ENCODE measurements around the gene PDE6A. TPM values are rescaled to one million over a fixed set of nuclear protein-coding genes. Genes with fewer than 3 reads are reported as not detected.
"Not testable (repeated sequence)": the region's sequence is repeated elsewhere in the genome, so short reads cannot be mapped to it uniquely, and the experiment has no call there.

The PDE6A gene
- total and polyA plus RNA-seq, 9 donors, result 0.03 to 0.35 (median 0.08) TPM; not detected in 3

DNA sequence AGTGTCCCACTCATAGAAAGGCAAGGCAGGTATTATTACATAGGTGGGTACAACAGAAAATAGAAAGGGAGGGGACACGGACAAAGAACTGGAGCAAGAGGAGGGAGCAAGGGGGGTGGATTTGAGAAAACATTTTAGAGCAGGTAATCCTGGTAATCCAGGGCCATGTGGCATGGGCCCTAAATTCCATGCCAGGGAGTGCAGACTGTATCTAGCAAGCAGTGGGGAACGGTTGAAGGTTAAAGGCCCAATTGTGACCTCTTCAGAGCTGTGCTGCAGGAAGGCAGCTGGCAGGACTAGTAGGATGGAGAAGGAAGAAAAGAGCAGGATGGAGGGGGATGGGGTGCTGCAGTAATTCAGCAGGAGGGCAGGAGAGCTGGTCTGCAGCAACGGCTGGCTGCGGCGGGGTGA lies 75.2 kb downstream of the PDE6A start:
- no peak overlapping the region for H3K4me3 ChIP-seq (ENCODE audit: low read length)
- DNase-seq, result no peak
- 43% methylated on average over 5 of the region's 5 CpGs for WGBS (ENCODE audit: insufficient coverage)

DNA sequence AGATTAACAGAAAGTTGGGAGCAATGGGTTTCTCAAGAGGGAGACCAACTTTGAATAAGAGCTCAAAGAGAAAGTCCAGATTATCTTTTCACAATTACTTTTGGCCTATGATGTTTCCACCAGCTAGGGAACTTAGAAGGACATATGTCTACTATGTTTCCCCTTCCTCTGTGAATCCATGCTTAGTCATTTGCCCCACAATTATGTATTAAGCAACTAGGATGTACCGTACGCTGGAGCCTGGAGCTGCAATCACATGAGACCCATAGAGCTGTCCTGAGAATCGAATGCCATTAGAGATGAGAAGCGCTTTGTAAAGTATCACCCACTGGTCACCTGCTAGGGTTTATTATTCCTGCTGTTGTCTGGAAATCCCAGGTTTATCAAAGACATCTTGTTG lies 78.8 kb downstream of the PDE6A start:
- 91% methylated on average over 4 of the region's 4 CpGs for WGBS (ENCODE audit: insufficient coverage)
- H3K36me3 ChIP-seq (ENCODE audit: control insufficient read depth, insufficient read depth, low read length), result no peaks in the 10 kb centered on the region
- H3K27ac ChIP-seq (ENCODE audit: low read length), result no peak overlapping the region

More for the DNA sequence above, 75.2 kb downstream of the PDE6A start:
- Histone ChIP-seq H3K9me3 (replicated peaks; ENCODE audit: control insufficient read depth, low read depth, low read length) (no peaks in the 10 kb centered on the region), H3K4me1 (ENCODE audit: control insufficient read depth, insufficient read depth, low read length) (no peaks in the 10 kb centered on the region), H3K36me3 (ENCODE audit: control insufficient read depth, insufficient read depth, low read length) (no peaks in the 10 kb centered on the region), H3K27ac (ENCODE audit: low read length) (no peak overlapping the region), H3K27me3 (ENCODE audit: control insufficient read depth, insufficient read depth, low read length) (no peaks in the 10 kb centered on the region)

DNA sequence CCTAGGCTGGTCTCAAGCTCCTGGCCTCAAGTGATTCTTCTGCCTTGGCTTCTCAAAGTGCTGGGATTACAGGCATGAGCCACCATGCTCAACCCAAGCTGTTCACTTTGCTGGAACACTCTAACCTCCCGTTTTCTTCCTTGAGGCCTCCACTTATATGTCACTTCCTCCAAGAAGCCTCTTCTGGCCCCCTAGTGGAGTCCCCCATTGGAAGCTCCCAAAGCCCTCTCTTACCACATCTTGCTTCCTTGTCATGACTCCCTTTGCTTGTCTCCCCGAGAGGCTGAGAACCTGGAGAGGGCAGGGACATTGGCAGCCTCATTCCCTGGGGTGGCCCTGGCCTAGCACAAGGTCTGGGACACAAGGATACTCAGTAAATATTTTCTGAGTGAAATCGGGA lies 80.8 kb downstream of the PDE6A start:
- Histone ChIP-seq H3K4me1 (ENCODE audit: control insufficient read depth, insufficient read depth, low read length) (no peaks in the 10 kb centered on the region), H3K27ac (ENCODE audit: low read length) (no peak overlapping the region), H3K27me3 (ENCODE audit: control insufficient read depth, insufficient read depth, low read length) (no peaks in the 10 kb centered on the region), H3K4me3 (ENCODE audit: low read length) (no peak overlapping the region), H3K36me3 (ENCODE audit: control insufficient read depth, insufficient read depth, low read length) (no peaks in the 10 kb centered on the region), H3K9me3 (replicated peaks; ENCODE audit: control insufficient read depth, low read depth, low read length) (no peaks in the 10 kb centered on the region)
- no peak for DNase-seq
- 73% methylated on average over 1 of the region's 3 CpGs for WGBS (ENCODE audit: insufficient coverage)

More for the DNA sequence above, 78.8 kb downstream of the PDE6A start:
- Histone ChIP-seq H3K9me3 (replicated peaks; ENCODE audit: control insufficient read depth, low read depth, low read length) (no peaks in the 10 kb centered on the region), H3K27me3 (ENCODE audit: control insufficient read depth, insufficient read depth, low read length) (no peaks in the 10 kb centered on the region), H3K4me3 (ENCODE audit: low read length) (no peak overlapping the region), H3K4me1 (ENCODE audit: control insufficient read depth, insufficient read depth, low read length) (no peaks in the 10 kb centered on the region)
- DNase-seq, result no peak

DNA sequence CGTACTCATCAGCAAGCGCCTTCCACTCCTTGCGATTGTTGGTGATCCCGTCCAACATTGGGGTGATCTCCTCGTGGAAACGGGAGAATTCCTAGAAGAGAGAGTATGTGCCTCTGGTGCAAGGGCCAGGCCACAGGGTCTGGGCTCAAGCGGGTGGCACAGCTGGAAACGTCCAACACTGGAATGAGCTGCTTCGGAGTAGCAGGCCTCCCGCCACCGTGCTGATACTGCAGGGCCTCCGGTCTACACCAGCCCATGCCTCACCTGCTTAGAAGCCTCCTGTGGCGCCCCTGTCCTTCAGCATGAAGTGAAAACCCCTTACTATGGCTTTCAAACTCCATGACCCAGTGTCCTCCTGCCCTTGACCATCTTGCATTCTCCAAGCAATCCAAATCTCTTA lies 81.4 kb downstream of the PDE6A start:
- 95% methylated on average over 10 of the region's 13 CpGs for WGBS (ENCODE audit: insufficient coverage)
- Histone ChIP-seq H3K27me3 (ENCODE audit: control insufficient read depth, insufficient read depth, low read length) (no peaks in the 10 kb centered on the region), H3K36me3 (ENCODE audit: control insufficient read depth, insufficient read depth, low read length) (no peaks in the 10 kb centered on the region), H3K4me3 (ENCODE audit: low read length) (no peak overlapping the region), H3K4me1 (ENCODE audit: control insufficient read depth, insufficient read depth, low read length) (no peaks in the 10 kb centered on the region), H3K27ac (ENCODE audit: low read length) (no peak overlapping the region), H3K9me3 (replicated peaks; ENCODE audit: control insufficient read depth, low read depth, low read length) (no peaks in the 10 kb centered on the region)
- no peak for DNase-seq

DNA sequence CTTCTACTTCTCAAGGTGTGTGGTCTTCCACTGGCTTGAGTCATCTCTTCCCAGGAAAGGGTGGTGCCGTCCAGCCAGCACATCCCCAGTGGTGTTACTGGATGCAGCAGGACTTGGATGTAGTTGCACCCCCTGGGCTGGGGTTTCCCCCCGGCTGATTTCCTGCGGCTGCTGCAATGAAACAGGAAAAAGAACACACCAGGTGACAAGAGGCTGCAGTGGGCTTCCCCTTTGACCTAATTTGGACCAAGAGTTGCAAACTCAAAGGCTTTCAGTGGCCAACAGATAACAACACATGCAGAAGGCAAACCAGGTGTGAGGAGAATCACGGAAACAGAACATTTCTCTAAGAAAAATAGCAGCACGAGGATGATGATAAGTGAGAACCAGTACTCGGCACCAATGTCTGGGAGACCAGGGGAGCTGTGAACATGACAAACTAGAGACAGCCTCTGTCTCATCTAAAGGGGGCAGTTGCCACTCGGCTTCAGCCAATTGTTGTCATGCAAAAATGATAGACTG lies 83.7 kb downstream of the PDE6A start:
- peak; percentile 39 for DNase-seq
- H3K27ac ChIP-seq (ENCODE audit: low read length), result no peak overlapping the region
- peaks cover 5% of the 10 kb centered on the region for H3K4me1 ChIP-seq (ENCODE audit: control insufficient read depth, insufficient read depth, low read length)
- 31% methylated on average over 7 of the region's 7 CpGs for WGBS (ENCODE audit: insufficient coverage)
- H3K36me3 ChIP-seq (ENCODE audit: control insufficient read depth, insufficient read depth, low read length), result no peaks in the 10 kb centered on the region
- no peaks in the 10 kb centered on the region for H3K9me3 ChIP-seq (replicated peaks; ENCODE audit: control insufficient read depth, low read depth, low read length)
- no peaks in the 10 kb centered on the region for H3K27me3 ChIP-seq (ENCODE audit: control insufficient read depth, insufficient read depth, low read length)
- no peak overlapping the region for H3K4me3 ChIP-seq (ENCODE audit: low read length)

DNA sequence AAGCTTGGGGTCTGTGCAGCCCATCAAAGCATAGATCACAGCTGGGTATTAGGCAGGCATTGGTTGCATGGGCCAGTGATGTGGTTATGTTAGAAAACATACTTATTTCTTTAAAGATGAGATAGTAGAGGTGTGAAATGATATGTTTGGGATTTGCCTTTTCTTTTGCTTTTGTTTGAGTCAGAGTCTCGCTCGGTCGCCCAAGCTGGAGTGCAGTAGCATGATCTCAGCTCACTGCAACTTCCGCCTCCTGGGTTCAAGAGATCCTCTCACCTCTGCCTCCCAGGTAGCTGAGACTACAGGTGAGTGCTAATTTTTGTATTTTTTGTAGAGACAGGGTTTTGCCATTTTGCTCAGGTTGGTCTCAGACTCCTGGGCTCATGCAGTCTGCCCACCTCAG lies 84.8 kb downstream of the PDE6A start:
- H3K4me3 ChIP-seq (ENCODE audit: low read length), result no peak overlapping the region
- no peak overlapping the region for H3K27ac ChIP-seq (ENCODE audit: low read length)
- H3K9me3 ChIP-seq (replicated peaks; ENCODE audit: control insufficient read depth, low read depth, low read length), result no peaks in the 10 kb centered on the region
- DNase-seq, result no peak
- WGBS (ENCODE audit: insufficient coverage), result no CpG with 5 or more reads among the region's 4 CpGs
- H3K27me3 ChIP-seq (ENCODE audit: control insufficient read depth, insufficient read depth, low read length), result no peaks in the 10 kb centered on the region
- H3K4me1 ChIP-seq (ENCODE audit: control insufficient read depth, insufficient read depth, low read length), result peaks cover 5% of the 10 kb centered on the region
- no peaks in the 10 kb centered on the region for H3K36me3 ChIP-seq (ENCODE audit: control insufficient read depth, insufficient read depth, low read length)

DNA sequence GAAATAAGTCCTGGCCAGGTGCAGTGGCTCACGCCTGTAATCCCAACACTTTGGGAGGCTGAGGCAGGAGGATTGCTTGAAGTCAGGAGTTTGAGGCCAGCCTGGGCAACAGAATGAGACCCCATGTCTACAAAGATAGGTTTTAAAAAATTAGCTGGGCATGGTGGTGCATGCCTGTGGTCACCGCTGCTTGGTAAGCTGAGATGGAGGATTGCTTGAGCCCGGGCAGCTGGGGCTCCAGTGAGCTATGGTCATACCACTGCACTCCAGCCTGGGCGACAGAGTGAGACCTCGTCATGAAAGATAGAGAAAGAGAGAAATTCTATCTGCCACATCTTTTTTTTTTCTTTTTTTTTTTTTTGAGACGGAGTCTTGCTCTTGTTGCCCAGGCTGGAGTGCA lies 86.1 kb downstream of the PDE6A start:
- H3K4me3 ChIP-seq (ENCODE audit: low read length); H3K9me3 ChIP-seq (replicated peaks; ENCODE audit: control insufficient read depth, low read depth, low read length); DNase-seq; H3K36me3 ChIP-seq (ENCODE audit: control insufficient read depth, insufficient read depth, low read length); H3K27ac ChIP-seq (ENCODE audit: low read length); H3K4me1 ChIP-seq (ENCODE audit: control insufficient read depth, insufficient read depth, low read length); H3K27me3 ChIP-seq (ENCODE audit: control insufficient read depth, insufficient read depth, low read length): not testable (repeated sequence)
- 78% methylated on average over 3 of the region's 6 CpGs for WGBS (ENCODE audit: insufficient coverage)

DNA sequence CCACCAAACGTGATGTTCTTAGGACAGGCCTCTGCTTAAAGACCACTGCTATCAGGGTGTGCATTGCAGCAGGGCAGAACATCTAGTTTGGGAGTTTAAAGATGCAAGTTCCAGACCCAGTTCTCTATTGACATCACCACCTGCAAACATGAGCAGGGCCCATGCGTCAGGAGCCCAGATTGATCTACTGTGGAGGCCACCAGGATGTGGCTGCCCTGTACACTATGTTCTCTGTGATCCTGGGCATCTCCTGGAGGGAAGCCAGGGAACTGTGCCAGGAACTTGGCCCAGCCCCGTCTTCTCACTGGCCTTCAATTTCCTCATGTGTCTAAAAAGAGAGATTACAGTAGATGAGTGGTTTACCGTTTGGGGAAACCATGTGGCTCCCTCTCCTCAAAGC lies 87.1 kb downstream of the PDE6A start:
- Histone ChIP-seq H3K27ac (ENCODE audit: low read length) (peak overlapping the region; percentile 54), H3K9me3 (replicated peaks; ENCODE audit: control insufficient read depth, low read depth, low read length) (no peaks in the 10 kb centered on the region), H3K4me3 (ENCODE audit: low read length) (no peak overlapping the region), H3K36me3 (ENCODE audit: control insufficient read depth, insufficient read depth, low read length) (no peaks in the 10 kb centered on the region), H3K4me1 (ENCODE audit: control insufficient read depth, insufficient read depth, low read length) (peaks cover 5% of the 10 kb centered on the region), H3K27me3 (ENCODE audit: control insufficient read depth, insufficient read depth, low read length) (no peaks in the 10 kb centered on the region)
- WGBS (ENCODE audit: insufficient coverage), result 29% methylated on average over 1 of the region's 4 CpGs
- peak; percentile 74 for DNase-seq

DNA sequence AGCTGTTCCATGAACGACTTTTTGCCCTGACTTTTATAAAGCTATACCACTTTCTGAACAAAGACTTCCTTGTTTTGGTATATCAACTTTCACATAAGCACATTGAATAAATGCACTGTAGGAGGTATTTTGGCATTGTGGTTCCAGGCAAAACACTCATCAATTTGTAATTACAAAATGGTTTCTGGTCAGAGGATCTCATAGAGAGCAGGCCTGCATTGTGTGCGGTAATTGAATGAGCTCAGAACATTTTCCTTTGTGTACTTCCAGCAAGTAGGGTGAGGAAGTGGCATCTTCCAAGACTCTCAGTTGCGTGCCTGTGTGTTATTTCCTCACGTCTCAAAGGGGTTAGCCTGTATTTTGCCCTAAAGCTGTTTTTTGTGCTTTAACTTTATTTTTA lies 89.2 kb downstream of the PDE6A start:
- peak; percentile 24 for DNase-seq
- no peaks in the 10 kb centered on the region for H3K36me3 ChIP-seq (ENCODE audit: control insufficient read depth, insufficient read depth, low read length)
- no peak overlapping the region for H3K4me3 ChIP-seq (ENCODE audit: low read length)
- no peaks in the 10 kb centered on the region for H3K27me3 ChIP-seq (ENCODE audit: control insufficient read depth, insufficient read depth, low read length)
- peak overlapping the region; percentile 22 for H3K27ac ChIP-seq (ENCODE audit: low read length)
- 83% methylated on average over 1 of the region's 4 CpGs for WGBS (ENCODE audit: insufficient coverage)
- H3K9me3 ChIP-seq (replicated peaks; ENCODE audit: control insufficient read depth, low read depth, low read length), result no peaks in the 10 kb centered on the region
- H3K4me1 ChIP-seq (ENCODE audit: control insufficient read depth, insufficient read depth, low read length), result peaks cover 5% of the 10 kb centered on the region

DNA sequence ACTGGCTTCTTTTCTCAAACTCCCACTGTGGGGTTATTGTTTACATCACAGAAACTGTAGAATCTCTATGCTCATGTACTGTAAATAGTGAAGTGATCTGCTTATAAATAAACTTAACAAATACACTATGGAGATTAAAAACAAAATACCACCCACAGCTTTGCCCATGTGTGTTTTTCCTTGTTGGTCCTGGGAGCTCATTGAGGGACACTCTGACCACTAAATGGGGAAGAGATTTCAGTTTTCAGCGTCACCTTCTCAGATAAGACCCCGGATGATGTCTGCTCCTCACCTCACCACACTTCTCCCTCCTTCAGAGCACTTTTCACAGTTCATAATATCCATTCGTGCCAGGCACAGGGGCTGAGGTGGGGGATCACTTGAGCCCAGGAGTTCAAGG lies 89.7 kb downstream of the PDE6A start:
- DNase-seq, result no peak
- Histone ChIP-seq H3K27ac (ENCODE audit: low read length) (no peak overlapping the region), H3K36me3 (ENCODE audit: control insufficient read depth, insufficient read depth, low read length) (no peaks in the 10 kb centered on the region), H3K4me1 (ENCODE audit: control insufficient read depth, insufficient read depth, low read length) (peaks cover 5% of the 10 kb centered on the region), H3K4me3 (ENCODE audit: low read length) (no peak overlapping the region), H3K27me3 (ENCODE audit: control insufficient read depth, insufficient read depth, low read length) (no peaks in the 10 kb centered on the region), H3K9me3 (replicated peaks; ENCODE audit: control insufficient read depth, low read depth, low read length) (no peaks in the 10 kb centered on the region)
- WGBS (ENCODE audit: insufficient coverage), result no CpG with 5 or more reads among the region's 3 CpGs

DNA sequence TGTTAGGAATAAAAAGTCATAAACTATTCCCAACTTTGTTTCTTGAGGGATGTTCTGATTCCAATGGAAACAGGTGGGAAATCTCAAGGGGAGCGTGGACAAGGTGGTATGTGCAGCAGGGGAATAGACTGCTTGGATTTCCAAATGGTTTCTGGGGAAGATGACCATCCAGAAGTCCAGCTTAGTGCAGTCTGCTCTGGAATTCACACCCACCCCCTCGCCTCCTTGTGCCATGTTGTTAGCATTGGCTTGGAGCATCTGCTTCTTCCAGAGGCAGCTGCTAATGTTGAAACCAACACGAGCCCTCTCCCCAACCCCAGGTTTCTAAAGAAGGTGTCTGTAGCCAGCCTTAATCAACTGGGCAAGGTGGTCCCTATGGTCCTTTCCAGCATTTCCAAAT lies 90.9 kb downstream of the PDE6A start:
- no peaks in the 10 kb centered on the region for H3K9me3 ChIP-seq (replicated peaks; ENCODE audit: control insufficient read depth, low read depth, low read length)
- H3K36me3 ChIP-seq (ENCODE audit: control insufficient read depth, insufficient read depth, low read length), result no peaks in the 10 kb centered on the region
- WGBS (ENCODE audit: insufficient coverage), result 76% methylated on average over 3 of the region's 3 CpGs
- H3K4me1 ChIP-seq (ENCODE audit: control insufficient read depth, insufficient read depth, low read length), result peaks cover 5% of the 10 kb centered on the region
- no peaks in the 10 kb centered on the region for H3K27me3 ChIP-seq (ENCODE audit: control insufficient read depth, insufficient read depth, low read length)
- DNase-seq, result no peak
- no peak overlapping the region for H3K27ac ChIP-seq (ENCODE audit: low read length)
- no peak overlapping the region for H3K4me3 ChIP-seq (ENCODE audit: low read length)
